ENCODE data around the gene EPHB2.

Gene EPHB2

DNA sequence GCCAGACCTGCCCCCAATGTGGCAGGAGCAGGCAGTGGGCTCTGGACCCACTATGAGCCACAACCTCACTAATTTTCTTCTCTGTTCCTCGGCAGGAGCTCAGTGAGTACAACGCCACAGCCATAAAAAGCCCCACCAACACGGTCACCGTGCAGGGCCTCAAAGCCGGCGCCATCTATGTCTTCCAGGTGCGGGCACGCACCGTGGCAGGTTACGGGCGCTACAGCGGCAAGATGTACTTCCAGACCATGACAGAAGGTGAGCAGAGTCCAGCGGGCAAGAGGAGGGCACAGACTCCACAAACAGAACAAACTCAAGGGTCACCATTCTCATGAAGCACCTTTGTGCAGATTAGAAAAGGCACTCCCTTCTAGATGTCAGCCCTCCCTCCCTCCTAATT, 182.2 kb downstream of the EPHB2 start:
- DNase-seq: no peak

DNA sequence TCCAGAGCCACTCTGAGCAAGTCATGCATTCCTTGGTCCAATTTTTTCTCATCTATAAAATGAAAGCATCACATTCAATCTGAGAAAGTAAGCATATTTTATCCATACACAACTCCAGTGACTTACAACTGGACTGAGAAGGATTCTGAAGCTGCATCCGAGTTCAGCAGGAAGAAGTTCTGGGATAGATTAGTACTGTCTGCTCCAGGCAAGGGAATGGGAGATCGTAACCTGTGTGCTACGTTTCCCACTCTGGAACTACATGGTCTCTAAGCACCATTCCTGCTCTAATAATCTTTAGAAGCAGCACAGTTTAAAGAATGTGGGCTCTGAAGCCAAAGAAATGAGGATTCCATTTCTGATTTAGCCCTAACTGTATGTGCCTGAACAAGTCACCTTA, 182.7 kb downstream of the EPHB2 start:
- no peak for DNase-seq

DNA sequence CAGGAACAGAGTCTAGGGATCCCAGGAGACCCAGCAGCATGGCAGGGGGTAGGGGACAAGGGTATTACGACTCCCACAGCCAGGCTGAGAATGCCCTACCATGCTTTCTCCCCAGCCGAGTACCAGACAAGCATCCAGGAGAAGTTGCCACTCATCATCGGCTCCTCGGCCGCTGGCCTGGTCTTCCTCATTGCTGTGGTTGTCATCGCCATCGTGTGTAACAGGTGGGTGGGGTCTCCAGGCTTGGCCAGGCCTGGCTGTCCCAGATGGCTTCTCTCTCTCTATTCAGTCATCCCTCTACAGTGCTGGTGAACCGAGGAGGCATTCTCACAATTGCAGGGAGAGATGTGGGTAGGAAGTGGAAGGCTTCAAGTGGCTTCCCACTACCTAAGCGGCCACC, 184.7 kb downstream of the EPHB2 start:
- DNase-seq: no peak

DNA sequence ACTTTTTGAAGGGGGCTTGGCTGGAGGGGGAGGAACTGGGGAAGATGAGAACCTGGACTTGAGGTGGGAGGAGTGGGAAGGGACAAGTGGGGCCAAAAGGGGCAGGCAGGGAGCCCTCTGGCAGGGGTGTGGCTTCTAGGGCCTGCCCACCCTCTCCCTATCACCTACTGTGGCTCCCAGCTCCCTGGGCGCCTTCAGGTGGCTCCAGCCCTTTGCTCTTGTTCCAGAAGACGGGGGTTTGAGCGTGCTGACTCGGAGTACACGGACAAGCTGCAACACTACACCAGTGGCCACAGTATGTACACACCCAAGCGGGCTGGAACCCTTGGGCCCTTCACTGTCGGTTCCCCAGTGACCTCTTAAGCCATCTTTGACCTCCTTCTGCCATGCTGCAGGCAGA, 185.5 kb downstream of the EPHB2 start:
- no peak for DNase-seq

DNA sequence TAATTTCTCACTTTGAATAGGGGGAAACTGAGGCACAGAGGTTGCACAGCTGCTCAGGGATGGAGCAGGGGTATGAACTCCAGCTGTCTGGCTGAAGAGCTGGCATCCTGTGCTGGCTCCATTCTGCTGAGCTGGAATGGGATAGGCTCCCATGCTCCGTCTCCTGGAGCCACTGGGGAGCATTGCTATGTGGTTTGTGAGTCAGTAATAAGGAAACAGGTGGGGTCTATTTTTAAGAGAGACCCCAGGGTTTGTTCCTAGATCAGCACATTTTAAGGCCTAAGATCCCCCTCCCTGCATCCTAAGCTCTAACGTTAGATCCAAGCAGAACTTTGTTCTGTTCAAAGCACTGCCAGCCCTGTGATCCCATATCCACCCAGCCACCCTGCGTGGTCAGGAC, 189.8 kb downstream of the EPHB2 start:
- DNase-seq: no peak

DNA sequence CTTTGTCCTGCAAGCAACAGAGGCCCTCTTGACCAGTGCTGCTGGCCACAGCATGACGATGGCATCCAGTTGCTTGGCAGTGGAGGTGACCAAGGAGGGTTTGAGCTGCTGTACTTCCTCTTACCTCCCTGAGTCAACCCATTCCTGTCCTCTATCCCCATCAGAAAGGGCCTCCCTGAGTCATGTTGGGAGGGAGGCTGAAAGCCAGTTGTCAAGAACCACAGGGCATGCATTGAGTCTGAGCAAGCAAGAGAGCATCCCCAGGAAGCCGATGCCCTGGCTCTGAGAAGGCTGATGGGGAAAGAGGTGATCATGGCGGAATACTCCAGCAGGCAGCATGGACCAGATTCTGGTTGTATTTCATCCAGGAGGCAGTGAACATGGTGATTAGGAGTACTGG, 192.5 kb downstream of the EPHB2 start:
- no peak for DNase-seq

DNA sequence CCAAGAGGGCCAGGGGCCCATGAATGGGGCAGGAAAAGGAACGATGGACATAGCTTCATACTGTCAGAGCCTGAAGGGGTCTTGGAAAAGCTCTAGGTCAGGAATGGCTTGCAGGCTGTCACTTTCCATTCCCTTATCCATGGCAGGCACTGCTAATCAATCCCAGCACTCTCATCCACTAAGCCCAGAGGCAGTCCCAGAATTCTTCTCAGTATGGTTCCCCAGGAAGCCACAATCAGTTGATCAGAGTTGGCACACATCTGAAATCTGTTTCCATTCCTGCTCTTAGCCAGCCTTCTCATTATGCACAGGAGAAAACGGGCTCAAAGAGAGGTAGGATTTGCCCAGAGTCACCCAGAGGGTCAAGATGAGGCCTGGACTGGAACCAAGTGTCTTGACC, 196.3 kb downstream of the EPHB2 start:
- no peak for DNase-seq

DNA sequence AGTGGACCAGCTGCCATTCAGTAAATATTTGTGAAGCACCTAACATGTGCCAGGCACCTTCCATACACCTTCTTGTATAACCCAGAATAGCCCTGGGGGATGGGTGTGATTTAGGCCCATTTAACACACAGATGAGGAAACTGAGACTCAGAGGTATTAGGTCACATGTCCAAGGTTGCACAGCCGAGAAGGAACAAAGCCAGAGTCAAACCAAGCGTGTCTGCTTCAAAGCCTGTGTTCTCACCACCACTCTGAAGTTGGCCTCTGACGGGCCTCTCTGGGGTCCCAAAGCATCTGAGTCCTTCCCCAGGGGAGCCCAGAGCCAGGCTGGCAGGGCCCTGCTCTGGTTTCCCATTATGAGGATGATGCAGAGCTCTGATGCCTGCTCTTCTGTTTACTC, 196.9 kb downstream of the EPHB2 start:
- no peak for DNase-seq

DNA sequence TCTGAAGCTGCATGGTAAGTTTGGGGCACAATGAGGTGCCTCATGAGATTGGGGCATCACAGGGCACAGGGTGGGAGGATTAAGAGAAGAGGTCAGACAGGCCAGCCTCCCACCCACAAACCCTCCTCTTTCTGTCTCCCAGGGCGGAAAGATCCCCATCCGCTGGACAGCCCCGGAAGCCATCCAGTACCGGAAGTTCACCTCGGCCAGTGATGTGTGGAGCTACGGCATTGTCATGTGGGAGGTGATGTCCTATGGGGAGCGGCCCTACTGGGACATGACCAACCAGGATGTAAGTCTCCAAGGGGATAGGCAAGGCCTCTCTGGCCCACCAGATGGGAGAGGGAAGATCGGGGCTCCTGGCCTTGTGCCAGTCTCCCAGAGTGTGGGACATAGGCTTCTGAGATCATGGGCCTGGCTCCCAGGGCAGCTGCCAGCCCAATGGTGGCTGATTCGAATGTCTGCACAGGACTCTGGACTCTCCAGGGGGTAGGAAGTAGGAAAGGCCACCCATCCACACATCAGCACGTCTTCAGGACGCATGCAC, 198.3 kb downstream of the EPHB2 start:
- no peak for DNase-seq

DNA sequence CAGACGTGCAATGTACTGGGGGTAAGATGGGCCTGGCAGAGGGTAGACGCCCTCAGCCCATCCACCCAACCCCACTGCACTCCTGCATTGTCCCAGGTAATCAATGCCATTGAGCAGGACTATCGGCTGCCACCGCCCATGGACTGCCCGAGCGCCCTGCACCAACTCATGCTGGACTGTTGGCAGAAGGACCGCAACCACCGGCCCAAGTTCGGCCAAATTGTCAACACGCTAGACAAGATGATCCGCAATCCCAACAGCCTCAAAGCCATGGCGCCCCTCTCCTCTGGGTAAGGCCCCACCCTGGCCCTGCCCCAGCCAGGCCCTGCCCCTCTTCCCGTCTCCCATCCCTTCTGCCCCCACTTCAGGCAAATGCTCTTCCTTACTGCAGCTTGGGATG, 199.6 kb downstream of the EPHB2 start:
- no peak for DNase-seq

DNA sequence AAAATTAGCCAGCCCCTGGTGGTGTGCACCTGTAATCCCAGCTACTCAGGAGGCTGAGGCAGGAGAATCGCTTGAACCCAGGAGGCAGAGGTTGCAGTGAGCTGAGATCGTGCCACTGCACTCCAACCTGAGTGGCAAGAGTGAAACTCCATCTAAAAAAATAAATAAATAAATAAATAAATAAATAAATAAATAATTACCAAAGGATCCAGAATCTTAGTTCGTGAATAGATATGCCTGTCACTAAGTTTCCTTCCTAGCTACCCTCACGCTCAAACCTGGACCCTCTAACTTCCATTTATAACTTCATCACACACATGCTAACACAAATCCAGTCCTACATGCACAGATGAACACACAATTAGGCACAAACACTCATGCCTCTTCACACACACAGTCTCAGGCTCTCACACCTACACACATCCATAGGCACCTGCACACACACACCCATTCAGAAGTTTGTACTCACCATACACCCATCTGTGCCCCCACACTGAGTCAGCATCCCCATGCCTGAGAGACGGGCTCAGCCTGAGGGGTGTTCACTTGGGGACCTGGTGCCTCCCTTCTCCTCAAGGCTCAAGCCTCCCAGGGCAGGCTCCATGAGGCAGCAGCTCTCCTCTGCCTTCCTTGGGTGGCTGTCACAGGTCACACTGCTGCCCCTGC, 200.5 kb downstream of the EPHB2 start:
- no peak for DNase-seq

DNA sequence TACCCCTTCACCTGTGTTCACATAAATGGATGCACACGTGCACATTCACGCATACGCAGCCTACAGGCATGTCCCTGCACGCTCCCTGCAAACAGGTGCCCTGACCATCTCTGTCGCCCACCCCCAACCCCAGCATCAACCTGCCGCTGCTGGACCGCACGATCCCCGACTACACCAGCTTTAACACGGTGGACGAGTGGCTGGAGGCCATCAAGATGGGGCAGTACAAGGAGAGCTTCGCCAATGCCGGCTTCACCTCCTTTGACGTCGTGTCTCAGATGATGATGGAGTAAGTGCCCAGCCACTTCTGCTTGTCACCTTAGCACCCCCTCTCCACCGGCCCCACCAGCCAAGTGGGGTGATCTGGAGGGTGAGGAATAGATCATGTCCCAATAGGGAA, 201.7 kb downstream of the EPHB2 start:
- no peak for DNase-seq

DNA sequence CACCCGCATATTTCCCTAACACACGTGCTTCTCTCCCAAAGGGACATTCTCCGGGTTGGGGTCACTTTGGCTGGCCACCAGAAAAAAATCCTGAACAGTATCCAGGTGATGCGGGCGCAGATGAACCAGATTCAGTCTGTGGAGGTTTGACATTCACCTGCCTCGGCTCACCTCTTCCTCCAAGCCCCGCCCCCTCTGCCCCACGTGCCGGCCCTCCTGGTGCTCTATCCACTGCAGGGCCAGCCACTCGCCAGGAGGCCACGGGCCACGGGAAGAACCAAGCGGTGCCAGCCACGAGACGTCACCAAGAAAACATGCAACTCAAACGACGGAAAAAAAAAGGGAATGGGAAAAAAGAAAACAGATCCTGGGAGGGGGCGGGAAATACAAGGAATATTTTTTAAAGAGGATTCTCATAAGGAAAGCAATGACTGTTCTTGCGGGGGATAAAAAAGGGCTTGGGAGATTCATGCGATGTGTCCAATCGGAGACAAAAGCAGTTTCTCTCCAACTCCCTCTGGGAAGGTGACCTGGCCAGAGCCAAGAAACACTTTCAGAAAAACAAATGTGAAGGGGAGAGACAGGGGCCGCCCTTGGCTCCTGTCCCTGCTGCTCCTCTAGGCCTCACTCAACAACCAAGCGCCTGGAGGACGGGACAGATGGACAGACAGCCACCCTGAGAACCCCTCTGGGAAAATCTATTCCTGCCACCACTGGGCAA, 202.9 kb downstream of the EPHB2 start:
- DNase-seq: no peak

DNA sequence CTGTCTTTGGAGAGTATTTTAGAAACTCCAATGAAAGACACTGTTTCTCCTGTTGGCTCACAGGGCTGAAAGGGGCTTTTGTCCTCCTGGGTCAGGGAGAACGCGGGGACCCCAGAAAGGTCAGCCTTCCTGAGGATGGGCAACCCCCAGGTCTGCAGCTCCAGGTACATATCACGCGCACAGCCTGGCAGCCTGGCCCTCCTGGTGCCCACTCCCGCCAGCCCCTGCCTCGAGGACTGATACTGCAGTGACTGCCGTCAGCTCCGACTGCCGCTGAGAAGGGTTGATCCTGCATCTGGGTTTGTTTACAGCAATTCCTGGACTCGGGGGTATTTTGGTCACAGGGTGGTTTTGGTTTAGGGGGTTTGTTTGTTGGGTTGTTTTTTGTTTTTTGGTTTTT, 203.5 kb downstream of the EPHB2 start:
- no peak for DNase-seq

DNA sequence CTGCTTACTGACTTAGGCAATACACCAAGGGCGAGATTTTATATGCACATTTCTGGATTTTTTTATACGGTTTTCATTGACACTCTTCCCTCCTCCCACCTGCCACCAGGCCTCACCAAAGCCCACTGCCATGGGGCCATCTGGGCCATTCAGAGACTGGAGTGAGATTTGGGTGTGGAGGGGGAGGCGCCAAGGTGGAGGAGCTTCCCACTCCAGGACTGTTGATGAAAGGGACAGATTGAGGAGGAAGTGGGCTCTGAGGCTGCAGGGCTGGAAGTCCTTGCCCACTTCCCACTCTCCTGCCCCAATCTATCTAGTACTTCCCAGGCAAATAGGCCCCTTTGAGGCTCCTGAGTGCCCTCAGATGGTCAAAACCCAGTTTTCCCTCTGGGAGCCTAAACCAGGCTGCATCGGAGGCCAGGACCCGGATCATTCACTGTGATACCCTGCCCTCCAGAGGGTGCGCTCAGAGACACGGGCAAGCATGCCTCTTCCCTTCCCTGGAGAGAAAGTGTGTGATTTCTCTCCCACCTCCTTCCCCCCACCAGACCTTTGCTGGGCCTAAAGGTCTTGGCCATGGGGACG, 204.1 kb downstream of the EPHB2 start:
- no peak for DNase-seq

DNA sequence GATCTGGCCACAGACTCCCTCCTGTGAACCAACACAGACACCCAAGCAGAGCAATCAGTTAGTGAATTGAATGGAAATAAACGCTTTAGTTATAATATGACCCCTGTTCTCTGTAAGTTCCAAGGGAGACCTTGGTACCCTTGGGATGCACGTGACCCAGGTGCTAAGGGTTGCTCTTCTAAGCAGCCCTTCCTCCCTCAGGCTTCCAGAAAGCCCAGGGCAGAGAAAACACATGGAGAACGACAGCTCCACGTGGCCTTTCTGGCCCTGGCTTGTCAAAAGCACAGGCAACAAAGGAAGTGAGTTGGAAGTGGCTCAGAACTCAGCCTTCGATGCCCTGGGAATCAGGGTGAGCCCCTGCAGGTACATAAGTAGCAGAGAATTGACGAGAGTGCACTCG, 204.6 kb downstream of the EPHB2 start:
- DNase-seq: no peak

DNA sequence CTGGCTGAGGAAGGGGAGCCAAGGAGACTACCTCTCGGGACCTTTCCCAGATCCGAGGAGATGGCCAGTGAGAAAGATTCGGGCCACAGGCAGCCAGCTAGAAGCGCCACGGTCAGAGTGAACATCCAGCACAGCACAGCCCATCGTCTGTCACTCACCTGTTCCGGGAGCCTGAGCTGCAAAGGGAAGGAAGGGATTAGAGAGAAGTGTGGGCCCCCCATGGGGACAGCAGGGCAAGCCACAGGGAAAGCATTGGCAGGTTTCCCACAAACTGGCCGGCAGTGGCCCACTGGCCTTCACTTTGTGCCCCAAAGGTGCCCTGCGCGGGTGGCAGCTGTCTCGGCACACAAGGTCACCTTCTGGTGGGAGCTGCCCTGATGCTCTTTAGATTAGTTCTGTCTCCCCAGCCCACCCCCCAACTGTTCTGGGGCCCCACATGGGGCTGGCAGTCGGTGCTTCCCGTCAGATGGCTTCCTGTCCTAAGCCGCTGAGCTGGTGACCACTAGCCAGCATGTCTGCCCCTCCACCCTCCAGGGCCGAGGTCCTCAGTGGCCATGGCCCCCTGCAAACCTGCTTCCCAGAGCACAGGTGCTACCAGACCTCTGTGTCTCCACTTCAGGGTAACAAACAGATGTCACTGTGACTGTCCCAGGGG, 205.3 kb downstream of the EPHB2 start:
- DNase-seq: no peak

DNA sequence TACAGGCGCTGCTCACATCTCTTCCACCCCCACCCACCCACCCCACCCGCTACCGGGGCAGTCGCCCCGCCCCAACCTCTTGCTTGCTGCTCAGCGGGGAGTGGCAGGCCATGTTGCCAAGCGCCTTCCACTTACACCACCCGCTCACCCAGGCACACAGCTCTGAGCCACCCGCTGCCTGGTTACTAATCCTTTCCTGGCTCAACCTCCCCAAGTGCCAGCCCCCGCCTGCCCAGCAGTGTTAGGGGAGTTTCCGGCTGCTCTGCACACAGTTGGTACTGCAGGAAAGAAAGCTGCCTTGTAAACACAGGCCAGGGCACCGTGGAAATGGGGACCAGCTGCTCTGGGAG, 205.8 kb downstream of the EPHB2 start:
- DNase-seq: no peak

DNA sequence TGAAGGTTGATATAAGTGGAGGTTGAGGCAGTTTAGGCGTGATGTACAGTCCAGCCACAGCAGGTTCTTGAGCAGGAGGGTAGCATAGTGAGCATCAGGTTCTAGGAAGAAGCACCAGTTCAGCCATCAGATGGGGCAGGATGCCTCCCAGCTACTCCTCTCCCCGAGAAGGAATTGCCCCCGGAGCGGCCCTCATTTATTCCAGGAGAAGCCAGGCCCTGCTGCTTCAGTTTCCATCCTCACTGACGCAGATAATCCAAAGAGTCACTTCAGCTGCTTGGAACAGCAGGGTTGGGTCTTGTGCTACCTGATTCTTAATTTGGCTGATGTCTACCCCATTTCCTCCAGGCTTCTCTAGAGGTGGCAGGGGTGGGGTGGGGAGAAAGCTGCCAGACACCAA, 207.3 kb downstream of the EPHB2 start:
- DNase-seq: no peak

DNA sequence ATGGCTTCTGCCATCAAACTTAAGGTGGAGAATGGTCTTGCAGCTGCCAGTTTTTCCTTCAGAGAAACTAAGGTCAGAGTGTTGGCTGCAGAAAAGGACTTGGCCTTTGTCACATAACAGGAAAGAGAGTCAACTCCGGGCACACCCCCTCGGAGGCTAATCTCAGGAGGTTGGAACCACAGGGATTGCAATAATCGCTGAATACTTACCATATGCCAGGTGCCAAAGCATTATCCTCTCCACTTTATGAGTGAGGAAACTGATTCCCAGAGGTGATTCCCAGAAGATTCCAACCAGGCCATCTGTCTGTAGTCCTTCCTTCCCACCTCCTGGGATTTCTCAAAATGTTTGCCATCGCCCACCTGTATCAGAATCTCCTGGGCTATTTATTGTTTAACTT, 208.0 kb downstream of the EPHB2 start:
- DNase-seq: no peak

DNA sequence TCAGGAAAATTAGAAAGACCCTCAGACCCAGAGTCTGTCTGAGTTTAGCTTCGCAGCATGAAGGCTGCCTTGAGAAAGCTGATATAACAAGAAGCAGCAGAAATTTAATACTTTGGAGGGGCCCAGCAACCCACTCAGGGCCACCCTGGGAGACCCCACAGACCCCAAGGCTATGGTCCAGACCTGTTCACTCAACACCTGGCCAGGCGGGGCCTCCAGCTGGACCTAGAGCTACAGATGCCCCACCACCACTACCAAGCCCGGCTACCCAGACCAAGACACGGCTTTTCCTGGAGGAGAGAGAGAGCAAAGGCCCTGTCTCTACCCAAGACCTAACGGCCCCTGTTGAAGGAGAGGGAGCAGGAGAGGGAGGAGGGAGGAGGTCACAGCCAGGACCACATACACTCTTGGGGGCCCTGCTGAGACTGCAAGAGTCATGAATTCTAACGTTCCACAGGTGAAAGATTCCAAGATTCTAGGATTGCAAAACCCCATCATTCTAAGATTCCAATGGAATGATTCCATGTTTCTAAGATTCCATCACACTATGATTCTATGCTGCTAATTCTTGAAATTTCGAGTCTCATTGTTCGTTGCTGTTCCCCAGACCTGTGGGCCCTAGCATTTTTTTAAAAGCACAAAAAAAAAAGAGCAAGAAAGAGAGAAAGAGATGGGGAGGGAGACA, 208.8 kb downstream of the EPHB2 start:
- no peak for DNase-seq

DNA sequence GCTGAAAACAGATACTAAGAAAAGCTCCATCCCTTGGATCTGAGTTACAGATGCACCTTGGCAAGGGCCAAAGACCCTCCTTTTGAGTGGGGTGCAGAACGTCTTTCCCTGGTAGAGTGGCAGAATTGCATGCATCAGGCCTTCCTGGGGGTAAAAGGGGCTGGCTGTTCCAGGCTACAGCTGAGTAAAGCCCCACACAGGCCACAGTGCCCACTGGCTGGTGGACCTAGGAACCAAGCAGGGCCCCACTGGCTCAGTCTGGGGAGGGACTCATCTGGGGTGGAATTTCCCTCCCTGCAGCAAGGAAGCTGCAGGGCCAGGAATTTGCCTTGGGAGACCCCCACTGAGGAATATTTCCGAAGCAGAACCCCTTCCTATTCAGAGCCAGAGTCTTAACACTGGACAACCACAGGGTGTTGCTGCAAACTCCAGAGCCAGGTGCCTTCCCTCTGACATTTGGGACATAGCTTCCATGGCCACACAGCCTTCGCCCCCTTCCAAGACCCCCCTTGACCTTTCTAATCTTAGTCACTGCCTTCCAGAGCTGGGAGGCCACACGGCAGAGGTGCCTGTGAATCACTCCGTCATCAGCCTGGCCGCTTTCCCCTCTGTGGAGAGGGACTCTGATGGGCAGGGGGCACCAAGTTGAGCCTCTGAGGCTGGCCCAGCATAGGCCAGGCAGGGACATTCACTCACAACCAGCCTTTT, 209.5 kb downstream of the EPHB2 start:
- DNase-seq: no peak

Data from CD4-positive, alpha-beta T cell treated with Interleukin-4 for 1 hour (primary cell).